Measurements from ENCODE around the gene KRTAP4-3.

GRCh38 chr17:41149652-41149985 lies 18.4 kb downstream of the KRTAP4-3 start, which contains the start of gene KRTAP4-5:
- TF ChIP-seq GATA2 (IDR thresholded peaks at IDR 0.05; ENCODE audit: low read depth, low read length), result no peak
- TF ChIP-seq GATA3 (IDR thresholded peaks at IDR 0.05; ENCODE audit: low read depth, low read length), result no peak

All from SH-SY5Y (cell line).